Esophagus squamous epithelium (tissue), 5 donors: ENCODE data around the gene NPR1. TPM values are rescaled to one million over a fixed set of nuclear protein-coding genes. Genes with fewer than 3 reads are reported as not detected.

Experiments
- DNase-seq: peaks from one replicate; lab custom pipeline; 2025; lab: John Stamatoyannopoulos, UW
- H3K27ac ChIP-seq, 4 donors: fragments of 200-600 bp; sonication (generic); one replicate each; pipeline ENCODE4 v1.5.1; 2016 to 2019; ENCODE audit warnings: mild to moderate bottlenecking in 1 of 4
- H3K27me3 ChIP-seq, 4 donors: fragments of 200-600 bp; sonication (generic); 1 replicate in 3 of 4; 2 replicates in 1 of 4; pipeline versions ENCODE4 v1.5.1 to v1.6.0; 2017 to 2021; ENCODE audit warnings: antibody characterized with exemption in 1 of 4
- H3K36me3 ChIP-seq, 3 donors: fragments of 200-600 bp; sonication (generic); one replicate each; pipeline ENCODE4 v1.5.1; 2016 to 2019
- H3K4me1 ChIP-seq, 3 donors: fragments of 200-600 bp; sonication (generic); one replicate each; pipeline ENCODE4 v1.5.1; 2017 to 2019
- H3K4me3 ChIP-seq, 4 donors: fragments of 200-600 bp; sonication (generic); 1 replicate in 3 of 4; 2 replicates in 1 of 4; pipeline ENCODE4 v1.5.1; 2016 to 2019; ENCODE audit warnings: mild to moderate bottlenecking in 2 of 4, moderate library complexity in 1 of 4
- H3K9me3 ChIP-seq, 3 donors: fragments of 200-600 bp; sonication (generic); one replicate each; pipeline ENCODE4 v1.5.1; 2016 to 2019
- POLR2A ChIP-seq, 4 donors: fragments of 450-650 bp; IDR thresholded peaks; one replicate each; pipeline ENCODE4 v1.6.1; 2017; ENCODE audit warnings: antibody characterized with exemption in 4 of 4, mild to moderate bottlenecking in 4 of 4, moderate library complexity in 3 of 4
- WGBS, 2 donors: methylation state at CpG; one replicate each; pipeline ENCODE4 v1.1.5; 2018; 5-methylcytosine and 5-hydroxymethylcytosine counted together
- intact Hi-C: fragments of 100-400 bp; cut with DNase I; formaldehyde crosslinking; loops from one replicate; pipeline ENCODE4 v1.15.0; 2022
- total RNA-seq, 4 donors: library from RNA; depleted of rRNA; stranded (reverse); fragments of >200 nt; gene quantifications; one replicate each; pipeline ENCODE4 v1.1.0, GENCODE V29; 2016
- TF ChIP-seq, protein P1 (sequence below), 6 experiments: fragments of 450-650 bp in 4 of 6; fragments of 200-600 bp in 2 of 6; sonication (generic) in 2 of 6; IDR thresholded peaks; one replicate each; pipeline ENCODE4 v1.5.1; 2016 to 2019; ENCODE audit warnings: antibody characterized with exemption in 6 of 6, mild to moderate bottlenecking in 4 of 6, moderate library complexity in 4 of 6
- donor health status: DM: yes; HTN: yes; CAD: no.

NPR1 gene
- total RNA-seq, 4 donors from 2014 or later = 1.8 to 15.6 (median 6.4) TPM

- no peak overlapping the region for H3K4me3 ChIP-seq
- 83 to 94% methylated on average over 9 to 11 of the region's 11 CpGs for WGBS, 2 donors
- no peaks in the 10 kb centered on the region for H3K9me3 ChIP-seq
- DNase-seq = no peak
- no peak overlapping the region for H3K27ac ChIP-seq
- TF ChIP-seq POLR2A (IDR thresholded peaks at IDR 0.05) = no peak
- TF ChIP-seq, protein P1, sequence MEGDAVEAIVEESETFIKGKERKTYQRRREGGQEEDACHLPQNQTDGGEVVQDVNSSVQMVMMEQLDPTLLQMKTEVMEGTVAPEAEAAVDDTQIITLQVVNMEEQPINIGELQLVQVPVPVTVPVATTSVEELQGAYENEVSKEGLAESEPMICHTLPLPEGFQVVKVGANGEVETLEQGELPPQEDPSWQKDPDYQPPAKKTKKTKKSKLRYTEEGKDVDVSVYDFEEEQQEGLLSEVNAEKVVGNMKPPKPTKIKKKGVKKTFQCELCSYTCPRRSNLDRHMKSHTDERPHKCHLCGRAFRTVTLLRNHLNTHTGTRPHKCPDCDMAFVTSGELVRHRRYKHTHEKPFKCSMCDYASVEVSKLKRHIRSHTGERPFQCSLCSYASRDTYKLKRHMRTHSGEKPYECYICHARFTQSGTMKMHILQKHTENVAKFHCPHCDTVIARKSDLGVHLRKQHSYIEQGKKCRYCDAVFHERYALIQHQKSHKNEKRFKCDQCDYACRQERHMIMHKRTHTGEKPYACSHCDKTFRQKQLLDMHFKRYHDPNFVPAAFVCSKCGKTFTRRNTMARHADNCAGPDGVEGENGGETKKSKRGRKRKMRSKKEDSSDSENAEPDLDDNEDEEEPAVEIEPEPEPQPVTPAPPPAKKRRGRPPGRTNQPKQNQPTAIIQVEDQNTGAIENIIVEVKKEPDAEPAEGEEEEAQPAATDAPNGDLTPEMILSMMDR (IDR thresholded peaks at IDR 0.05) = no peak
- H3K36me3 ChIP-seq = peaks cover 36 to 92% (median 58%) of the 10 kb centered on the region in 3 donors
- H3K27me3 ChIP-seq = no peaks in the 10 kb centered on the region
- H3K4me1 ChIP-seq = peaks cover 0 to 30% (median 4%) of the 10 kb centered on the region in 3 donors
- intact Hi-C loops = no loop called here
These were observed 35.4 kb upstream of the NPR1 start for GRCh38 chr1:153643100-153643499.

- H3K4me1 ChIP-seq = peaks cover 0 to 30% (median 5%) of the 10 kb centered on the region in 3 donors
- peak overlapping the region in 2 of 4 donors; percentile 8 to 44 for H3K27ac ChIP-seq
- no peaks in the 10 kb centered on the region for H3K9me3 ChIP-seq
- no peak overlapping the region for H3K4me3 ChIP-seq
- intact Hi-C loops = no loop called here
- peaks cover 36 to 85% (median 51%) of the 10 kb centered on the region in 3 donors for H3K36me3 ChIP-seq
- TF ChIP-seq, protein P1 (IDR thresholded peaks at IDR 0.05) = no peak
- no peak for TF ChIP-seq POLR2A (IDR thresholded peaks at IDR 0.05)
- DNase-seq = no peak
- no peaks in the 10 kb centered on the region for H3K27me3 ChIP-seq
These were observed 34.7 kb upstream of the NPR1 start for GRCh38 chr1:153643816-153644215.

DNA sequence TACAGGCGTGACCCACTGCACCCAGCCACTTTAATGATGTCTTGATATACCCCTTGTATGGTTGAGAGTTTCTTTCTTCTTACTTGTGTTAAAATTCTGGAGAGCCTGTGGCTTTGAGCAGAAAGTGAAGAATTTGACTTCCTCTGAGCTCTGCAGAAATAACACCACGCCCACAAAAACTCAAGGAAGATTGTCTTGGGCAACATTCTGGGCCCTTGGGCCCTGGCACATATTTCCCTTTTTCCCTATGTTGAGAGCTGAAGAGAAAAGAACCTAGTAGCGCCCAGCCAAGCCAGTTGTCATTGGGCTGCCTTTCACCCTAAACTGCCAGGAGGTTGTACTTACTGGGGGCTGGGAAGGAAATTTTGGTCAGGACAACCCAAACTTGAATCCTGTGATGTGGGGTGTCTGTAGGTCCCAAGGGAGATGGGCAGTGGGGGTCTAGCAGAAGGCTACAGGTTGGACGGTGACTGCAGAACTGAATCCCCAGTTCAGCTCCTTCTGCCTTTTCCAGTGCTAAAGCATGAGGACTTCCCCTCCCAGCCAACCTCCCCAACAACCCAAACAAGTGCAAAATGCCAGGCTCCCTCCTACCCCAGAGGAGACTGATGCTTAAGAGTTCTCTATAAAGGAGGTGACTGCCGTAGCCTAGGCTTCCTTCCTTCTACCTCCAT is 31.7 kb upstream of the NPR1 start:
- Histone ChIP-seq H3K4me3 (no peak overlapping the region), H3K4me1 (peaks cover 0 to 32% (median 9%) of the 10 kb centered on the region in 3 donors), H3K27ac (peak overlapping the region in 2 of 4 donors; percentile 6 to 44), H3K36me3 (peaks cover 15 to 55% (median 30%) of the 10 kb centered on the region in 3 donors), H3K27me3 (no peaks in the 10 kb centered on the region), H3K9me3 (no peaks in the 10 kb centered on the region)
- DNase-seq = no peak
- no peak for TF ChIP-seq POLR2A (IDR thresholded peaks at IDR 0.05)
- TF ChIP-seq, protein P1 (IDR thresholded peaks at IDR 0.05) = no peak
- WGBS, 2 donors = 85% methylated on average over 4 of the region's 5 CpGs
- intact Hi-C loops = no loop called here

DNA sequence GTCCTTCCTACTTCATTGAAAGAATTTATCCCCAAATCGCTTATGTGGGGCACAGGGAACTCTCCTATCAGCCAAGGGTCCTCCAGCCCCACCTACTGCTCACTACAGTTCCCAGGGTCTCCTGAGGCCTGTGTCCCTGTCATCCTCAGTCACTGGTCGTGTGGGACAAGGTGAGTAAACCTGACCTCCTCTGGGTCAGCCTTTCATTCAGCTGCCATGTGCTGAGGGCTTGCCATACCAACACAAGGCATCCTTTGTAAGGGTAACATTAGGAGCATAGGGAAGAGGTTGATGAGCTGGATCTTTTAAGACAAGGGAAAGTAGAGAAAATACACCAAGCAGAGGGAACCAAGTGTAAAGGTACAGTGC is 31.2 kb upstream of the NPR1 start:
- Histone ChIP-seq H3K27me3 (no peaks in the 10 kb centered on the region), H3K27ac (peak overlapping the region in 2 of 4 donors; percentile 6 to 44), H3K4me1 (peaks cover 0 to 32% (median 9%) of the 10 kb centered on the region in 3 donors), H3K9me3 (no peaks in the 10 kb centered on the region), H3K36me3 (peaks cover 15 to 49% (median 25%) of the 10 kb centered on the region in 3 donors), H3K4me3 (no peak overlapping the region)
- 36 to 70% methylated on average over 2 of the region's 2 CpGs for WGBS, 2 donors
- intact Hi-C loops = no loop called here
- no peak for TF ChIP-seq POLR2A (IDR thresholded peaks at IDR 0.05)
- TF ChIP-seq, protein P1 (IDR thresholded peaks at IDR 0.05) = no peak
- DNase-seq = no peak

GRCh38 chr1:153648000-153648643 is 30.4 kb upstream of the NPR1 start:
- intact Hi-C loops = no loop called here
- H3K27ac ChIP-seq = peak overlapping the region in 1 of 4 donors; percentile 36
- no peak for DNase-seq

More at GRCh38 chr1:153648000-153648643, 30.4 kb upstream of the NPR1 start:
- Histone ChIP-seq H3K27me3 (no peaks in the 10 kb centered on the region), H3K4me3 (no peak overlapping the region), H3K9me3 (no peaks in the 10 kb centered on the region), H3K36me3 (peaks cover 15 to 42% (median 19%) of the 10 kb centered on the region in 3 donors), H3K4me1 (peaks cover 5 to 40% (median 9%) of the 10 kb centered on the region in 3 donors)
- TF ChIP-seq, protein P1 (IDR thresholded peaks at IDR 0.05) = no peak
- no peak for TF ChIP-seq POLR2A (IDR thresholded peaks at IDR 0.05)
- 67 to 80% methylated on average over 9 to 10 of the region's 10 CpGs for WGBS, 2 donors
